GM12874 (cell line): ENCODE results near the gene ALOX12B.

Experiments used
- TF ChIP-seq, protein P1 (sequence below): IDR thresholded peaks from 2 replicates; pipeline ENCODE4 v1.5.1; 2011; ENCODE audit warnings: low read depth, mild to moderate bottlenecking, control low read depth, low read length, moderate library complexity; ENCODE audit not compliant: insufficient read depth

ALOX12B gene

DNA sequence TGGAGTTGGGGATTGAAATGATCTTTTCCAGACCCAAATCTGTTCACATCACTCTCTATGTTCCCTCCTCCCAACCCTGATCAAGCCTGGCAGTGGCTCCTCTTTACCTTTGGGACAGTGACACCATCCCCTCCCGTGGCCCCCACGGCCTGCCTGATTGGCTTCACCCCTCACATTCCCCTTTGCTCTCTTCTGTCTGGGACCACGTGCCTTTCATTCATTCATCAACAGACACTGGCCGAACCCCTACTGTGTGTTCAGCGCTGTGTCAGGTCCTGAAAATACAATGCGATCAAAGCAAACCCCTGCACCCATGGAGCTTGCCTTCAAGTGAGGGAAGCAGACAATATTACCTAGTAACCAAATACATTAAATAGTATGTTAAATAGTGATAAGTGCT is 2.2 kb upstream of the ALOX12B start:
- TF ChIP-seq, protein P1, sequence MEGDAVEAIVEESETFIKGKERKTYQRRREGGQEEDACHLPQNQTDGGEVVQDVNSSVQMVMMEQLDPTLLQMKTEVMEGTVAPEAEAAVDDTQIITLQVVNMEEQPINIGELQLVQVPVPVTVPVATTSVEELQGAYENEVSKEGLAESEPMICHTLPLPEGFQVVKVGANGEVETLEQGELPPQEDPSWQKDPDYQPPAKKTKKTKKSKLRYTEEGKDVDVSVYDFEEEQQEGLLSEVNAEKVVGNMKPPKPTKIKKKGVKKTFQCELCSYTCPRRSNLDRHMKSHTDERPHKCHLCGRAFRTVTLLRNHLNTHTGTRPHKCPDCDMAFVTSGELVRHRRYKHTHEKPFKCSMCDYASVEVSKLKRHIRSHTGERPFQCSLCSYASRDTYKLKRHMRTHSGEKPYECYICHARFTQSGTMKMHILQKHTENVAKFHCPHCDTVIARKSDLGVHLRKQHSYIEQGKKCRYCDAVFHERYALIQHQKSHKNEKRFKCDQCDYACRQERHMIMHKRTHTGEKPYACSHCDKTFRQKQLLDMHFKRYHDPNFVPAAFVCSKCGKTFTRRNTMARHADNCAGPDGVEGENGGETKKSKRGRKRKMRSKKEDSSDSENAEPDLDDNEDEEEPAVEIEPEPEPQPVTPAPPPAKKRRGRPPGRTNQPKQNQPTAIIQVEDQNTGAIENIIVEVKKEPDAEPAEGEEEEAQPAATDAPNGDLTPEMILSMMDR: no peak

DNA sequence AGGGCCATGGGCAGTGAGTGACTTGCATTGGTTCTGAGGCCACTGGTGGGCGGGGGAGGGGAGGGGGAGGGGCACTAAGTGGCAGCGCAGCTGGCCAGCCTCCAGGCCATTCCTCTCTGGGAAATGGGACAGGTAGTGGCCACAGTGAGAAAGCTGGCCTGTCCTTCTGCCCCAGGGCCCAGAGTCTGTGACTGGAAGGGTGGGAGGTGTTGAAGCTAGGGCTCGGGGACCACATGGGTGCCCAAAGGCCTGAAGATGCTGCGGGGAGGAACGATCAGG is 375 bp upstream of the ALOX12B start:
- TF ChIP-seq, protein P1: no peak

DNA sequence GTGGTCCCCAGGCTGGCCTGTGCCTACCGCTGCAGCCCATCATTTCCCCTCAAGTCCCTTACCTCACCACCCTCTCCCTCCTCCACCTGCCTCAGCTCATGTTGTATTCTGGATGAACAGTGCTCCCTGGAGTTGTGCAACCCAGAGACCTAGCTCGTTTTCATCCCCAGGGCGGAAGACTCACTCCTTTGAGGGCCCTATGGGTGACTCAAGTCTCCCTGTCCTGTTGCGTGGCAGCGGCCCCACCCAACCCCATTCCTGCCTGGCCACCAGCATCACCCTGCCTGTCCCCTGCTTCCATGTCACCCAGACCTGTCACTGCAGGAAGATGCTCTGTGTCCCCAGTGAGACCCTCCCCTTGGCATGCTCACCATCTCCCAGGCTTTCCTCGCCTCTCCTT is 3.3 kb downstream of the ALOX12B start:
- TF ChIP-seq, protein P1: no peak

DNA sequence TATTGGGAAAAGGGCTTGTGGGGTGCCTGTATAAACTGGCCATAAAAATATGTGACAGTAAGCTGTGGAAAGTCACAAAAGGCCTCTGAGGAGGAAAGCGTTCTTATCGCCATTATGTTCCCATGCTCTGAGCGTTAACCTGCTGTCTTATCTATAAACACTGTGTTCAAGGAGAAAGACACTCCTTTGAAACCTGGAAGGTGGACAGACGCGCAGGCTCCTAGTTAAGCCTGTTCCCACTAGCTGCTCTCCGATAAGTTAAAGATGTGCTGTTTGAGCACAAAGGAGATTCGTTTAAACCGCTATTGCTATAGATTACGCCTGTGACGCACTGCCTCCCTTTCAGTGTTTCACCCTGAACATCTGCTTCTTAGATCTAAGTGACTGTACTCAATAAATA is 5.2 kb downstream of the ALOX12B start:
- TF ChIP-seq, protein P1: no peak

DNA sequence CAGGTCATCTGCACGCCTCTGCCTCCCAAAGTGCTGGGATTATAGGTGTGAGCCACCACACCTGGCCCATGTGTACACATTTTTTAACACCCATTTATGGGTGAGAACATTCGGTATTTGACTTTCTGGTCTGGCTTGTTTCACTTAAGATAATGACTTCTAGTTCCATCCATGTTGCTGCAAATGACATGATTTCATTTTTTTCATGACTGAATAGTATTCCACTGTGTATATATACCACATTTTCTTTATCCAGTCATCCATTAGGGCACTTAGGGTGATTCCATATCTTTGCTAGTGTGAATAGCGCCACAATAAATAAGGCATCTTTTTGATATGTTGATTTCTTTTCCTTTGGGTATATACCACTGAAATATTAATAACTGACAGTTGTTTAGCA is 5.6 kb downstream of the ALOX12B start:
- TF ChIP-seq, protein P1: no peak

DNA sequence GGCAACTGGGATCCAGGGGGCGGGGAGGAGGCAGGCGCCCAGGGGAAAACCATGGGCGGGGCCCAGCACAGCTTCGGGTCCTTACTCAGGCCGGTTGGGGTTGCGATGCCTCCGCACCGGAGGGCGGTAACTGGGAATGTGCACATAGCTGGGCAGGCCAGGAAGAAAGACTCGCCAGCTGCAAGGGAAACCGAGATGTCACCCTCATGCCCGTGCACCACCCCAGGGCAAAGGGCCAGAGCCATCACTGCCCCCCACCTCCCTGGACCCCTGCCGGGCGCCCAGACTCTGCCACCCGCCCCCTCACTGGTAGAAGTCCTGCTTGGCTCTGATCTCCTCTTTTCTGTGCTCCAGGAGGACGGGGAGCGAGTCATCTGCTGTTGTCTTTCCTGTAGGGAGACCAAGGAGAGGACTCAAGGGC is 6.7 kb downstream of the ALOX12B start:
- TF ChIP-seq, protein P1: no peak

DNA sequence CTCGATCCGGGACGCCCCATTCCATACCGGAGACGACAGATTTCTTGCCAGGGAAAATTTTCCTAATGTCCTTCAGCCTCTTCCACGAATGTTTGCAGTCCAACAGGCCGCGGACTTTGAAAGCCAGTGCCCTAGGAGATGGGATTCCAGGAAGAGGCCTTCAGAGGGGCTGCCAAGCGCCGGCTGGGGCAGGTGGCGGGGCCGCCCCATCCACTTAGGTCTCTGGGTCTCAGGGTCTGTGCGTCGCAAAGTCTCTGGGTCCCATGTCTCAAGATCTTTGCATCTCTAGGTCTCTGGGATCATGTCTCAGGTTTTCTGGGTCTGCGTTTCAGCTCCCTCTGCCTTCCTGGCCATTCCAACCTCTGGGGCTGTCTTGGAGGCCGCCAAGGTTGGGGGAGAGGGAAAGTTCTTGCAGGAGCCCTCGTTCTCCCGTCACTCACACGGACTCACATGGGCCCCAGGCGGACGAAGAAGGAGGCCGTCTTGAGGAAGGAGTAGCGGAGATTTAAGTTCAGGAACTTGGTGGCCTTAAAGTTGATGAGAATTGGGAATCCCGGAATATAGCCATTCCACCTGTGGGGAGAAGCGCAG is 7.2 kb downstream of the ALOX12B start:
- TF ChIP-seq, protein P1: no peak
